Raji (cell line): ENCODE data around the gene COX18.

Source experiments
- POLR2A ChIP-seq: IDR thresholded peaks from 2 replicates; pipeline ENCODE4 v1.6.1; 2011; ENCODE audit warnings: low read depth, low read length, control low read depth; ENCODE audit not compliant: insufficient read depth

Gene COX18

GRCh38 chr4:73069338-73070073 is at the start of gene COX18:
Gene COX18 (minus strand): TSS chr4:73069716. CDS start chr4:73069649, 67 bp downstream.
- peak; percentile 97 for TF ChIP-seq POLR2A

GRCh38 chr4:73109493-73109892 is 40.0 kb upstream of the COX18 start:
- TF ChIP-seq POLR2A: no peak

- no peak for TF ChIP-seq POLR2A
These were observed 35.2 kb upstream of the COX18 start for GRCh38 chr4:73104695-73105094.

- TF ChIP-seq POLR2A: no peak
These were observed 34.4 kb upstream of the COX18 start for GRCh38 chr4:73103799-73104503.

GRCh38 chr4:73099143-73099542 is 29.6 kb upstream of the COX18 start:
- TF ChIP-seq POLR2A: no peak

GRCh38 chr4:73098713-73099112 is 29.2 kb upstream of the COX18 start:
- no peak for TF ChIP-seq POLR2A

- TF ChIP-seq POLR2A: no peak
These were observed 28.5 kb upstream of the COX18 start for GRCh38 chr4:73098016-73098415.

- TF ChIP-seq POLR2A: no peak
These were observed 23.4 kb upstream of the COX18 start for GRCh38 chr4:73092868-73093267.

- TF ChIP-seq POLR2A: no peak
These were observed 21.2 kb upstream of the COX18 start for GRCh38 chr4:73090738-73091137.

GRCh38 chr4:73087871-73088270 is 18.4 kb upstream of the COX18 start:
- TF ChIP-seq POLR2A: no peak

- TF ChIP-seq POLR2A: no peak
These were observed 16.8 kb upstream of the COX18 start for GRCh38 chr4:73086095-73086868.

- TF ChIP-seq POLR2A: no peak
These were observed 11.3 kb upstream of the COX18 start for GRCh38 chr4:73080789-73081188.

GRCh38 chr4:73075832-73076231 is 6.3 kb upstream of the COX18 start:
- no peak for TF ChIP-seq POLR2A

GRCh38 chr4:73070074-73070390 is 516 bp upstream of the COX18 start:
- no peak for TF ChIP-seq POLR2A

GRCh38 chr4:73068491-73069337 is 802 bp downstream of the COX18 start:
- no peak for TF ChIP-seq POLR2A

- no peak for TF ChIP-seq POLR2A
These were observed 1.5 kb downstream of the COX18 start for GRCh38 chr4:73067971-73068394.

- no peak for TF ChIP-seq POLR2A
These were observed 2.6 kb downstream of the COX18 start for GRCh38 chr4:73066928-73067327.
